HG03280 (cell line): ENCODE data around the gene PGM5.

Source experiments
- ATAC-seq: cut with Tn5 transposase; IDR thresholded peaks from one replicate; pipeline ENCODE4 v1.9.1; 2021; ENCODE audit warnings: mild to moderate bottlenecking, moderate library complexity; ENCODE audit not compliant: unreplicated experiment

PGM5 gene

DNA sequence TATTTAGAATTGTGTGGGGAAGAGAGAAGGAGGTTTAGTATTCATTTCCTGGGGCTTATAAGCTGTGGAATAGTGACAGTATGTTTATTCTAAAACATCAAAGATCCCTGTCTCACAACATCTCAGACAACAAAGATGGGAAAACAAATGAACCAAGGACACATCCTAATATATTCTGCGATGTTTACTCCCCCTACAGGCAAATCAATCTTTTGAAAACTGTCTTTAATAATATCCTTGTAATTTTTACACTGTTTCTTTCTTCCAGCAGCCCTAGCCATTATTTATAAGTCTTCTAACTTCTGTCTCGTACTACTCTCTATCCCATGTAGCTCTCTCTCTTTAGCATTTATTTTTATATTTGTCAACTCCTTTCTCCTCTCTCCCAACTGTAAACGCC, 217.7 kb downstream of the PGM5 start:
- ATAC-seq, result no peak

DNA sequence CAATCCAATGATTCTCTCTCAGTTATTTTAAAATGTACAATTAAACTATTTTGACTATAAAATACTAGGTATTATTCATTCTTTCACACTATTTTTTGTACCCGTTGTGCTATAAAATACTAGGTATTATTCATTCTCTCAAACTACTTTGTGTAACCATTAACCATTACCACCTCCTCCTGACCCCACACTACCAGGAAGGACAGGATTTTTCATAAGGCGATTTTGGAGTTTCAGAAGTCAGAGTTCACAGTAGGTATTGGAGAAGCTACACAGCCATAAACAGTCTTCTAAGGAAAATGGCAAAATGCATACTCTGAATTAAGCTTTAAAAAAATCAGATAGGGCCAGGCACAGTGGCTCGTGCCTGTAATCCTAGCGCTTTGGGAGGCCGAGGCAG, 219.4 kb downstream of the PGM5 start:
- ATAC-seq, result no peak

DNA sequence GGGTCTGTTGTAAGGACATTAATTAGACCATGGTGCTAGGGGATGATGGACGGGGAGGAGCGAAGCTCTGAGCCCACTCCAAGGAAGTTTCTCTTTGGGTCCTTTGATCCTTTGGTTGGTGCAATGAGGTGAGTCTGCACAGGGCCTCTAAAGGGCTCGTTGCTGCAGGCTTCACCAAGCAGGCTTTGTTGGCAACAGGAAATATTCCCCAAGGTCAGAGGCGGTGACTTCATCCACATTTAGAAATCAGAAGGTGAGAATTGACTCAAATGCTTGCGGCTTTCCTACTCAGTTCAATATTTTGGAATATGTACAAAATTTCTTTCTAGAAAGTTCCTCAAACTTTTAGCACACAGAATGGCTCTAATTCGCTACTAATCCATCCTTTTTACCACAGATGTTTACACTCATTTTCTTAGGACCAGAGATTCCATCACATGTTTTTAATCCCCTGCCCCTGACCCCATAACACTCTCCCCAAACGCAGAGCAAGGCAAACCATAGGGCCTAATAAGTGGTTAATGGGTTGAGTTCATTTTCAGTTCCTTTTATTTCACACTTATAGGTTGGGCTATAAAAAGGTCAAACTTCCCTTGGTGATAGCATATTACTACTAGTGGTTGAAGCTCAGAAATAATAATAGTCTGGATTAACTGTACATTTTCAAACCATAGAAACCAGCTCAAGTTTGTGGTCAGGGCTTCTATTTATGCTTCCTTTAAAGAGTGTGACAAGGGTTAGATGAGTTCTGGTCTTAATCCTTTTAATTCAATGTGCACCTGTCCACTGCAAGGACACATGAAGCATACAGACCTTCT, 221.6 kb downstream of the PGM5 start:
- ATAC-seq, result peak; percentile 50
